HG02943 (cell line): ENCODE measurements around the gene UGT3A1.

ENCODE experiments used
- ATAC-seq: cut with Tn5 transposase; IDR thresholded peaks from one replicate; pipeline ENCODE4 v1.9.1; 2021; ENCODE audit warnings: mild to moderate bottlenecking, low read depth, moderate library complexity; ENCODE audit not compliant: unreplicated experiment

Gene UGT3A1

DNA sequence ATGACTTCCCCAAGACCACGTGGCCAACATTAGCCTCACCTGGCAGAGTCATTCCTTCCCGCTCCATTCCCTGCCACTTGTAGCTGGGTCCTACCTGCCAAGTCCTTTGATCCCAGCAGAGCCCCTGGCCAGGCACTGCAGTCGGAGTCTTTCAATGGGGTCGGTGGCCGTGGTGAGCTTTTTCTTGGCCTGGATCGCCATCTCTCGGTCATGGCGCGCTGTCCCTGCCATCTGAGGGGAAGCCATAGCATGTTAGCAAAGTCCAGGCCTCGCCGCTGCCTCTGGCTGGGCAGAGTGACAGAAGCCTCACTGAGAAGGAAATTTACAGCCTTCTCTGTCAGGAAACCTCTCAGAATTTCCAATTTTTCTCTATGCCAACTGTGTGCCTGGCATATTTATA, 70.3 kb downstream of the UGT3A1 start:
- ATAC-seq: no peak

DNA sequence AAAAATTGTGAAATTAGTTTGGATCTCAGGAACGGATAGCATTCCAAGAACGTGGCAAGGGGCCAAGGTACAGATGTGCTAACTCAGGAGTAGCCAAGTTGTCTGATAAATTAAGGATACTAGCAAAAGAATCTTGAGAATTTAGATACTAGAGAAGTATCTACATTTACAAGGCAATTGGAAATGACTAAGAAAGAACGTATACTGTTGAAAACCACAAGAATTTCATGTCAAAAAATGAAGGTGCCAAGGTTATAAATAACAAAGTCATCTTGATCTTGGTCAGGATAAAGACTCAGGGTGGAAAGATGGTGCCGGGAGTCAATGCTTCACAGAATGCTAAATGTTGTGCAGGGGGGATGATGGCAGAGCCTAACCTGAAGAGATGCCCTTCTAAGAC, 72.0 kb downstream of the UGT3A1 start:
- ATAC-seq: no peak

DNA sequence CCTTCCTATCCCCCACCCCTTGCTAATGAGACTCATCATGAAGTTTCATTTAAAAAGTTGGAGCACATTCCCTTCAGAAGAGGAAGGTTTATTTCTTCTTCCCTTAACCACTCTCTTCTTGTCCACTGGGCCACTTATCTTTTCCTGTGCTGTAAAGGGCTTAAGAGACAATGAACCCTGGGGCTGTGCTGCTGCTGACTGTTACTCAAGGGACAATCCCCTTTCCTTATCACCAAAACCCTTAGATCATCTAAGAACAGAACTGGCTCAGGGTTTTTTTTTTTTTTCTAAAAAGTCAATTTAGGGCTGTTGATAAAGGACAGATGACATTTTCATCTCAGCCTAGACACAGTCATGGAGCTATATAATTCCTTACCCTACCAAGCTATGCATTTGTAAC, 82.4 kb downstream of the UGT3A1 start:
- ATAC-seq: no peak

DNA sequence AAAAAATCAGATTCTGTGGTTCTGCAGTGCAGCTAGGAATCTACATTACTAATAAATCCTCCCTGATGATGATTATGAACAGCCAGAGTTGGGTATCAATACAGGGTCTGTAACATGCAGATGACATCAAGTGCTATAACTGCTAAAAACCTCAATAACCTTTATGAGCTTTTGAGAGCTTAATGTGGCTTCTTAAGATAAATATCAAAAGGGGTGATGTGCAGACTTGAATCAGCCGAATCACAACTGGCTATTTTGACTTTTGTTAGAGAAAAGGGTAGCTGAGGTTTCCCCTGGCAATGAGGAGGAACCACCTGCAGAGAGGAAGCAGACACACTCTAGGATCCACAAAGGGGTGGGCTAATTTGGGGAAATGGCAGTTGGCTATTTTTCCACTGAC, 83.0 kb downstream of the UGT3A1 start:
- ATAC-seq: no peak

DNA sequence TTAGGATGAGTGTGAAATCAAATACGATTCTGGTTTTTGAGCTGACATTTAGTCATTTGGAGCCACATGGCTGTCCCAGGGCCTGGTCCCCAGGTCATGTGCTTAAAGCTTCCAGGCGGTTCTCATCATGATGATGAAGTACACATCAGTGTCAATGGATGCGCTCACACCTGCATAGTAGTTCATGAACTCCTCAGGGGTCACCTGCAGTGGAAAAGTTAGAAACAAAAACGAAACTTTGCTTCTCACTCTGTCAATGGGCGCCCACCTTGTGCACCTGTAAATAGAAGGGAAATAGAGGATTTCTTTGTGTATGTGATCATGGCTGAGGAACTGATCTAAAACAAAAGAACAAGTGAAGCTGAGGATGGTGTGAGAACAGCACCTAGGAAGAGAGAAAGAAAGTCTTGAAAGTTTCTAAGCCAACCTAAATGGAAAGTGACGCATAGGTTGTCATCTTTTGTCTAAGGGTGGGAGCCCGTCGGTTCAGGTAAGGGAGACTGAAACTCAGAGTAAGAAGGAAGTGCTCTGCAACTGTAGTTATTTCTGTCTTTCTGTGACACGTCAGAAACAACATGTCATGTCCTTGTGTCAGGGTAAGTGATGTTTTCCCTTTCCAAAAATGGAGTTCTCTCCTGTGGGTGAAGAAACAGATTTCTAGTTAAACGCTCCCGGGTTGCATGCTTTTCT, 86.6 kb downstream of the UGT3A1 start:
- ATAC-seq: peak; percentile 45

DNA sequence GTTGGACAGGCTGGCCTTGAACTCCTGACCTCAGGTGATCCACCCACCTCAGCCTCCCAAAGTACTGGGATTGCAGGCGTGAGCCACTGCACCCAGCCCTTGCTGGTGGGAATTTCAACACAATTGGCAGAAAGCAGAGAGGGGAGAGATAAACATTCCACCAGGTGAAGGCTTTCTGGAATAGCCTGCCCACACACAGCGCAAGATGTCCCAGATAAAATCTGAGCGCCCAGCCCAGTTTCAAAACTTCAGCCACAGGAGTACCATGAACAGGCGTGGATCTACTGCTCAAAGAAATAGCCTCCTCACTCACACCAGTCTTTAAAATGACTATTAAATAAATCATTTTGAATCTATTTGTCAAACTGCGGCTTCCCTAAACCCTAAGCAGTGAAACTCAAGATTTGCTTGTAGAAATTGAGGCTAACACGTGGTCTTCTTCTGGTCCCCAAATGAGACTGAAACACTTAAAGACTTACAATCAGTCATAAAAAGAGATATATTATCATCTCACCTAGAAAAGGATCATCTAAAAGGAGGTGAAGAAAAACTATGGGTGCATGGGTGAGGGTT, 87.5 kb downstream of the UGT3A1 start:
- no peak for ATAC-seq

DNA sequence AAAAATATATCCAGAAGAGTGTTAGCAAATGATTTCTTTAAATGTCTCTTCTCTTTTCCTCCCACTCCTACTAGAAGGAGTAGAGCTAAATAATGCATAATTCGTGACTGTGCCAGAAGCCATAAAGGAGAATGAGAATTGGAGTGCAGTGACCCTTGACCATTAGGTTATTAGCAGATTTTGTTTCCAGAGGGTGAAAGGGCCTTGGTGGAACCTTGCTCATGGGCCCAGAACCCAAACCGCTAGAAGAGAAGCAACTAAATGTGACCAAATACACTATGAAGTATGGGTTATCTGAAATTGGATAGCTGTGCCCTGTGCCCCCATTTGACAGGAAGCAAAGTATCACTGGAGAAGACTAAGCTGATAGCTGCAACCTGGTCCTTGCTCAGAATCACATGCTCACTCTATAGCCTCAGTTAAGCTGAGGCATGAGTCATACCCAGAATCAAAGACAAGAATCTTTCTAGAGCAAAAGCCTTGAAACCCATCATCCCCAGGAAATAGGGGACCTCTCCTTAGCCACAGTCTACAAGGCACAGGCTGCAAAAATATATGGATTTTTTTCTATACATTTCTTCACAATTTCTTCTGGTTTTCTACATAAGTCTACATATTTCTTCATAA, 89.0 kb downstream of the UGT3A1 start:
- peak; percentile 49 for ATAC-seq
